ENCODE data around the gene RABGAP1L.

Gene RABGAP1L

DNA sequence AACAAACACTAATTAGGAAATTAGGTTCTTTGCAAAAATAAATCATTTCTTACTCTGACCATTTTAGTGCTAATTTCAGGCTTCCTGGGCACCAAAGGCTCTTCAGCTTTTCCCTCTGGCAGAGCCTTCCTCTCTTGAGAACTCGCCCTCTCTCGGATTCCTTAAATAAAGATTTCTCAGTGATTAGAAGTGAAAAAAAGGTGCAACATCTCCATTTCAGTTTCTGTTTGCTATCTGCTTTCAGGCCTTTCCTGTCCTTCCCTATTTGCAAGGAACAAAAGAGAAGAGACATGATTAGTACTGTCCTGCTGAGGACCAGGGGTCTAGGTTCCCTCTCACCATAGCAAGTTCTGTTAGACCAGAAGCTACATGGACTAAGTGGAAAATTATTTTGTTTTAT is 812.6 kb downstream of the RABGAP1L start:
- TF ChIP-seq, protein P1, sequence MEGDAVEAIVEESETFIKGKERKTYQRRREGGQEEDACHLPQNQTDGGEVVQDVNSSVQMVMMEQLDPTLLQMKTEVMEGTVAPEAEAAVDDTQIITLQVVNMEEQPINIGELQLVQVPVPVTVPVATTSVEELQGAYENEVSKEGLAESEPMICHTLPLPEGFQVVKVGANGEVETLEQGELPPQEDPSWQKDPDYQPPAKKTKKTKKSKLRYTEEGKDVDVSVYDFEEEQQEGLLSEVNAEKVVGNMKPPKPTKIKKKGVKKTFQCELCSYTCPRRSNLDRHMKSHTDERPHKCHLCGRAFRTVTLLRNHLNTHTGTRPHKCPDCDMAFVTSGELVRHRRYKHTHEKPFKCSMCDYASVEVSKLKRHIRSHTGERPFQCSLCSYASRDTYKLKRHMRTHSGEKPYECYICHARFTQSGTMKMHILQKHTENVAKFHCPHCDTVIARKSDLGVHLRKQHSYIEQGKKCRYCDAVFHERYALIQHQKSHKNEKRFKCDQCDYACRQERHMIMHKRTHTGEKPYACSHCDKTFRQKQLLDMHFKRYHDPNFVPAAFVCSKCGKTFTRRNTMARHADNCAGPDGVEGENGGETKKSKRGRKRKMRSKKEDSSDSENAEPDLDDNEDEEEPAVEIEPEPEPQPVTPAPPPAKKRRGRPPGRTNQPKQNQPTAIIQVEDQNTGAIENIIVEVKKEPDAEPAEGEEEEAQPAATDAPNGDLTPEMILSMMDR (conservative IDR thresholded peaks at IDR 0.05; ENCODE audit: low read depth, low read length) = no peak
- no peak for DNase-seq (ENCODE audit: low read depth)
- H3K4me3 ChIP-seq (ENCODE audit: low read length) = no peak overlapping the region

DNA sequence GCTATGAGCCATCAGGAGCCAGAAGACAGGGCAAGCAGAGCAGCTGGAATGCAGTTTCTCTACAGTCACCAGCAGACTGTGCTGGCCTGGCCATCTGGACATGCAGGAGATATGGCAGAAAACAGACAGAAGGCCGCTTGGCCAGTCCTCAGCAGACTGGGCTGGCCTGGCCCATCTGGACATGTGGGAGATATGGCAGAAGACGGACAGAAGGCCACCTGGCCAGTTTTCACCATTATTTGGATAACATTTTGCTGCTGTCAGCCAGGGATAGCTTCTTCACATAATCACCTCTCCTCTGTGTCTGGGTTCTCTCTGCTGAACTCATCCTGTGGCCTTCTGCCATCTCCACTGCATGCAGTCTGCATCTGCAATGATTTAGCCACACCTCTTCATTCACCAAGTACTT is 815.4 kb downstream of the RABGAP1L start:
- no peak overlapping the region for H3K4me3 ChIP-seq (ENCODE audit: low read length)
- TF ChIP-seq, protein P1 (conservative IDR thresholded peaks at IDR 0.05; ENCODE audit: low read depth, low read length) = no peak

DNA sequence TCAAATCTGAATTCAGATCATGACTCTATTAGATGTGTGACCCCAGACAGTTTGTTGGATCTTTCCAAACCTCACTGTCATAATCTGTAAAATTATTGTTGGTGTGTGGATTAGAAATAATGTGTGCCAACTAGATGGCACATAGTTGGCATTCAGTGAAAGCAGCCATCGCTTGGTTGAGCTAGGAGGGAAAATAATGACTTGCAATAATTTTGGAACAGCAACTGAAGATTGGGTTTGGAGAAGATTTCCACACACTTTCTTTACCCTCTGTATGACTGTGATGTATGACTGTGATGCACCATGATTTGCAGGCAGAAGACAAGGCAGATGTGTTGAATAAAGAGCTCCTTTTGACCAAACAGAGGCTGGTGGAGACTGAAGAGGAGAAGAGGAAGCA is 816.4 kb downstream of the RABGAP1L start:
- TF ChIP-seq, protein P1 (conservative IDR thresholded peaks at IDR 0.05; ENCODE audit: low read depth, low read length) = no peak
- no peak for DNase-seq (ENCODE audit: low read depth)
- H3K4me3 ChIP-seq (ENCODE audit: low read length) = no peak overlapping the region

More for the DNA sequence above, 815.4 kb downstream of the RABGAP1L start:
- DNase-seq (ENCODE audit: low read depth) = no peak

DNA sequence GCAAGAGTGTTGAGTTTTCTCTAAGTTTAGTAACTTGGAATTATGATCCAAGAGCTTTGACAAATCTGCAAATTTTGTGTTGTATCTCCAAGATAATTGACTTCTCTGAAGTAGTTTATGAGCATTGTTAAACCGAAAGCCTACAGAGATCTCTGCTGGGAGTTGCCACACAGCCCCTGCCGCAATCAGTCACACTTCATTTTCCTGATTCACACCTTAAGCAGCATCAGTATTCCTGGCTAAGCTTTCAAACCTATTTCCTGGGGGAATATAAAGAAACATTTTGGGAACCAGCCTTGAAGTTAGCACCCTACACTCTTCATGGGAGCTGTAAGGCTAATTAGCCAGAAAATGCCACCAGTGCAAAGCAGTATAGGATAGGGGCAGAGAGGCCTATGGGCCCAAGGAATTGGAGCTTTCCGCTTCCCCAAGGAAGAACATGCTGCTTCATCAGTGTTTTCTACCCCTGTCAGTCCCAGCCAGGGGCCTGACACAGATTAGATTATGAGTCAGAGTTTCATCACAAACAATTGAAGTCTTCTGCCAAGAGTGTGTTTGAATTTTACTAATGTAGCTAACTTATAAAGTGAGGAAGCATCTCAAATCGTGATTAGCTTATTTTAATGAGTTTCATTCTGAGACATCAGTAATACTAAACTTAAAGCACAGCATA is 817.3 kb downstream of the RABGAP1L start:
- TF ChIP-seq, protein P1 (conservative IDR thresholded peaks at IDR 0.05; ENCODE audit: low read depth, low read length) = no peak
- DNase-seq (ENCODE audit: low read depth) = no peak
- H3K4me3 ChIP-seq (ENCODE audit: low read length) = no peak overlapping the region

DNA sequence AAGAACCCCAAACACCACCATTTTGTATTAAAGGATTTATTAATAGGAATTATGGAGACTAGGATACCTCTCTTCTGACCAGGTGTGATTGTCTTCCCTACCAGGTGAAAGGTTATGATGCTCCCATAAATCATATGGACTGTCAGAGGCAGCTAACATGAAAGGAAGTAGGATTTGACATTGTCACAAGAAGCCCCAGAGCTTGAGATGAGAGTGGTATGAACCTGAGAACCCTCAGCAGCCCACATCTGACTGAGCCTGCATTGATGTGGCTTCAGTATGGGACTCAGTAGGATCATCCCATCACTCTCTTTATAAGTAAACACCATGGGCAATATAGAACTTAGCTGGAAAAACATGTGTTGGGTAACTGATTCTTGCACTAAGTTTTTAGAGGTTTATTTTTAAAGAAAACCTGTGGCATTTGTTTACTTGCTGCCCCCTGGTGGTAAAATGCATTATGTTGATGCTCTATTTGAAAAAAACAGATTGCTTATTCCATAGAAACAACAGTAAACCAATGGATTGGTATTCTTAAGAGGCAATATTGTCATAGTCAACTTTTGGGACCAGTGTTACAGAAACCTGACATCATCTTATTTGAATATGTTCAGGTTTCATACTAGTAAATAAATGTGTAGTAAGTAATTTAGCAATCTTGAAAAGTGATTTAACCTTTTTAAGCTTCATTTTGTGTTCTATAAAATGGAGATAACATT is 823.8 kb downstream of the RABGAP1L start:
- DNase-seq (ENCODE audit: low read depth) = no peak
- TF ChIP-seq, protein P1 (conservative IDR thresholded peaks at IDR 0.05; ENCODE audit: low read depth, low read length) = peak; percentile 57
- no peak overlapping the region for H3K4me3 ChIP-seq (ENCODE audit: low read length)

DNA sequence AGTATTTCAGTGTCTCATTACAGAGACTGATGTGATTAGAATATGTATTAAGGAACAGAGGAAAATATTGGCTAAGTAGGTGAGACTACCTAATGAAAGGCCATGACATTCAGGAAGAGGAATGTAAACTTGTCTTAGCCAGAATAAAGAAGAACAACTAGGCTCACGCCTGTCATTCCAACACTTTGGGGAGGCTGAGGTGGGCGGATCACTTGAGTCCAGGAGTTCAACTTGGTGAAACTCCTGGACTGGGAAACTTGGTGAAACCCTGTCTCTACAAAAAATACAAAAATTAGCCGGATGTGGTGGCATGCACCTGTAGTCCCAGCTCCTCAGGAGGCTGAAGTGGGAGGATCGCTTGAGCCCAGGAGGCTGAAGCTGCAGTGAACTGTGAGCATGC is 825.6 kb downstream of the RABGAP1L start:
- TF ChIP-seq, protein P1 (conservative IDR thresholded peaks at IDR 0.05; ENCODE audit: low read depth, low read length) = no peak
- no peak overlapping the region for H3K4me3 ChIP-seq (ENCODE audit: low read length)
- no peak for DNase-seq (ENCODE audit: low read depth)

DNA sequence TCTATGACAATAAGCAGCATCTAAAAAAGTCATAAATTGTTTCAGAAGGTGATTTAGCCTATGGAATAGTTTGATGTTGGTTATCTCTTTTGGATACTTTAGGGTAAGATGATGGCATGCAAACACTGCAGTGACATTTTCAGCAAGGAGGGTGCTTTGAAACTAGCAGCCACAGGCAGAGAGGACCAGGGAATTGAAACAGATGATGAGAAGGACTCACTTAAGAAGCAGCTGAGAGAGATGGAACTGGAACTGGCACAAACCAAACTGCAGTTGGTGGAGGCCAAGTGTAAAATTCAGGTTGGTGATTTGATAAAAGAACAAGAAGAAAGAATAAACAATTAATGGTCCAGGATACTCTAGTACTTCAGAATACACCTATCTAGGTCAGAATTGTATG is 829.2 kb downstream of the RABGAP1L start:
- DNase-seq (ENCODE audit: low read depth) = no peak
- H3K4me3 ChIP-seq (ENCODE audit: low read length) = no peak overlapping the region
- TF ChIP-seq, protein P1 (conservative IDR thresholded peaks at IDR 0.05; ENCODE audit: low read depth, low read length) = no peak

All from retinal pigment epithelial cell (primary cell).